Measurements from ENCODE around the gene GNG7. TPM values are rescaled to one million over a fixed set of nuclear protein-coding genes. Genes with fewer than 3 reads are reported as not detected.

Gene GNG7
- polyA plus RNA-seq, 6 donors from 2014 or later: 49.1 to 72.0 (median 60.9) TPM

GRCh38 chr19:2638417-2638940 is 64.0 kb downstream of the GNG7 start:
- Mint-ChIP-seq H3K36me3 (no peaks in the 10 kb centered on the region), H3K4me3 (peak overlapping the region in 5 of 8 donors; percentile 5 to 60 (median 49)), H3K27ac (peak overlapping the region in 4 of 6 donors; percentile 33 to 99 (median 80)), H3K4me1 (peaks cover 58 to 80% (median 63%) of the 10 kb centered on the region in 3 donors), H3K27me3 (no peaks in the 10 kb centered on the region), H3K9me3 (no peaks in the 10 kb centered on the region)
- DNase-seq: no peak
- no peak for ATAC-seq (ENCODE audit: low read depth in 2 of 2)

DNA sequence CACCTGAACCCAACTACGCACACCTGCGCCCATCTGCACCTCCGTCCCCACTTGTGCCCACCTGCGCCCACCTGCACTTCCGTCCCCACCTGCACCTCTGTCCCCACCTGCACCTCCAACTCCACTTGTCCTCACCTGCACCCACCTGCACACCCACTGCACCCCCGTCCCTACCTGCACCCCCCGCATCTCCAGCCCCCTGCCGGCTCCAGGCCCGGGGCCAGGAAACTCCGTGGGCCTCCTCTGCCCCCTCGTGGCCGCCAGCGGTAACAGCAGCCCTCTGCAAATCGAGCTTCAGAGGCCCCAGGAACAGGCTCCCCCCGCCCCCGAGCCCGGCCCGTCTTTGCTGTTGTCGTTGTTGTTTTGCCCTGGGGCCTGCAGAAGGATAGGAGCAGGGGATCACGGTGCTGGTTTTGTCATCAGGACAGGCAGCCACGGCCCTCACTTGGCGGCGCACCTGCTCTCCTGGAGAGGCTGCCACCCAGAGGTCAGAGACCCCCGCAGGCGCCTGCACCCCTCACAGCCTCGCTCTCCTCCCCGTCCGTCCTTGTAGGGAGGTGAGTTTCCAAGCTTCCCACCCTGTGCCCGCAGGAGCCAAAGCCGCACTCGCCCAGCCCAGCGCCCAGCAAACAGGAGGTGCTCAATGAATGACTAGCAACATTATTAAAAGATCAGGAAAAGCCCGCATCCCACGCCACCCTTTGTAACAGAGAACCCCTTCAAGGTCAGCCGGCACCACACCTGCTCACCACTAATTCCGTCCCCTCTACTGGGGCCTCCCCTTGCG is 65.4 kb downstream of the GNG7 start:
- H3K36me3 Mint-ChIP-seq: no peaks in the 10 kb centered on the region
- DNase-seq: peak; percentile 75
- no peaks in the 10 kb centered on the region for H3K27me3 Mint-ChIP-seq
- peak overlapping the region; percentile 35 to 84 (median 61) for H3K4me3 Mint-ChIP-seq
- peaks cover 63 to 85% (median 77%) of the 10 kb centered on the region in 3 donors for H3K4me1 Mint-ChIP-seq
- peaks cover 0 to 4% (median 0%) of the 10 kb centered on the region in 7 donors for H3K9me3 Mint-ChIP-seq
- H3K27ac Mint-ChIP-seq: peak overlapping the region; percentile 38 to 99 (median 76)
- ATAC-seq (ENCODE audit: low read depth in 2 of 2): peak; percentile 73 to 78

DNA sequence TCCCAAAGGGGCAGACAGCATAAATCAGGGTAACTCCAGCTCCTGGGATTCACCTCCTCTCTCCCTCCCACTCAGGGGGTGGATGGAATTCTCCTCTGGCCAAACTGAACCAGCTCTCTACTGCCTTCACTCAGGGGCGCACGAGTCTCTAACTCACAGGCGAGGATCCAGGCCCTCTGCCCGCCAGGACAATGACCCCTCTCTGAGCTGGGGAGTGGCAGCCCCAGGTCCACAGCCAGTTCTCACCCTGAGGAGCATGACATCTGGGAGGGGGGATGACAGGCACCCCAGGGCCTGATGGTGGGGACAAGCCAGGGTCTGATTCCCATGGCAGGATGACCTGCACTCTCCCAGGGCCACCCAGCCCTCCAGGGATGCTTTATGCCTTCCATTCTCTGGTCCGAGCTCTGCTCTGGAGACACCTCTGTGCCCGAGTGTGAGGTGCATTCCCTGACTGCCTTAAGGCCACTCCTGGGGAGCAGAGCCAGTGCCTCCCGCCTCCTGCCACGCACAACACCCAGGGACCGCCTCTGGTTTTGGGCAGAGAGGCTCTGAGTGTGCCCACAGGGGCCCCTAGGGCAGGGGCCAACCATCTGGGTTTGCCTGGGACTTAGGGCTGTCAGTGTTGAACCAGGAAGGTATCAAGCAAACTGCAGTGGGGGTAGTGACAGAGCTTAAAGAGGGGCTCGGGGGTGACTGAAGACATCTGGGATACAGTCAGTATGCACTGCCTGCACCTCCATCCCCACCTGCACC is 66.2 kb downstream of the GNG7 start:
- peak overlapping the region in 6 of 8 donors; percentile 35 to 84 (median 61) for H3K4me3 Mint-ChIP-seq
- no peaks in the 10 kb centered on the region for H3K27me3 Mint-ChIP-seq
- H3K27ac Mint-ChIP-seq: peak overlapping the region in 4 of 6 donors; percentile 41 to 99 (median 78)
- peaks cover 0 to 10% (median 5%) of the 10 kb centered on the region in 7 donors for H3K9me3 Mint-ChIP-seq
- peak; percentile 13 to 14 for ATAC-seq (ENCODE audit: low read depth in 2 of 2)
- H3K4me1 Mint-ChIP-seq: peaks cover 71 to 89% (median 84%) of the 10 kb centered on the region in 3 donors
- H3K36me3 Mint-ChIP-seq: peaks cover 0 to 5% of the 10 kb centered on the region in 2 donors
- DNase-seq: no peak

GRCh38 chr19:2634960-2635359 is 67.5 kb downstream of the GNG7 start:
- H3K27me3 Mint-ChIP-seq: no peaks in the 10 kb centered on the region
- ATAC-seq (ENCODE audit: low read depth in 2 of 2): no peak
- no peak for DNase-seq
- peaks cover 0 to 17% (median 9%) of the 10 kb centered on the region in 7 donors for H3K9me3 Mint-ChIP-seq
- H3K36me3 Mint-ChIP-seq: peaks cover 0 to 6% of the 10 kb centered on the region in 2 donors
- peaks cover 72 to 92% (median 85%) of the 10 kb centered on the region in 3 donors for H3K4me1 Mint-ChIP-seq
- peak overlapping the region in 2 of 8 donors; percentile 40 to 52 for H3K4me3 Mint-ChIP-seq
- peak overlapping the region in 4 of 6 donors; percentile 13 to 99 (median 44) for H3K27ac Mint-ChIP-seq

DNA sequence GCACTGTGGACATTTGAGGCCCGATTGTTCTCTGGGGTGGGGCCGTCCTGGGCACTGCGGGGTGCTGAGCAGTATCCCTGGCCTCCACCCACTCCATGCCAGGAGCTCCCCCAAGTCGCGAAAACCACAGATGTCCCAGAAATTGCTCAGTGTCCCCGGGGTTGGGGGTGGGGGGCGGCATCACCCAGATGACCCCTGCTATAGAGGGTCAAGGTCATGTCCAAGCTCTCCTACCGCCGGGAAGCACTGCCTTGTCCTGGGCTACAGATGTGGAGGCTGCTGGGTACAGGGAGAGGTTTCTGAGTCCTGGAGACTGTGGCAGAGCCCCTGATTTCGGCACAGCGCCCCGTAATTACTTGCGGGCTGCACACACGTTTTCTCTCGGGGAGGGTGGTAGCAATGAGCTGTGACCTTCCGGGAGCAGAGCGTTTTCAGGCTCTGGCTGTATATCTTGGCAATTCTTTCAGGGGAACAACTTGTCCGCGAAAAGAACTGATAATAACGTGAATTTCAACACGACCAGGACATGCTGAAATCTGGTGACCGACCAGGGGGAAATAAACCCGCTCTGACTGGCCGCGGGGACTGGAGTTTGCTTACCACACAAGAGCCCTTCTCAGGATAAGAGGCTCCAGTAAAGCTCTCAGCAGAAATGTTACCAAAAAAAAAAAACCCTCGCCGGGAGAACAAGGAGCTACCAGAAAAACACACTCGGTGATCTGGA is 68.1 kb downstream of the GNG7 start:
- Mint-ChIP-seq H3K36me3 (peaks cover 0 to 10% of the 10 kb centered on the region in 2 donors), H3K27me3 (no peaks in the 10 kb centered on the region), H3K27ac (peak overlapping the region; percentile 28 to 99 (median 66)), H3K4me1 (peaks cover 74 to 97% (median 87%) of the 10 kb centered on the region in 3 donors), H3K4me3 (peak overlapping the region in 2 of 8 donors; percentile 22 to 68), H3K9me3 (peaks cover 0 to 22% (median 10%) of the 10 kb centered on the region in 7 donors)
- no peak for ATAC-seq (ENCODE audit: low read depth in 2 of 2)
- DNase-seq: no peak

DNA sequence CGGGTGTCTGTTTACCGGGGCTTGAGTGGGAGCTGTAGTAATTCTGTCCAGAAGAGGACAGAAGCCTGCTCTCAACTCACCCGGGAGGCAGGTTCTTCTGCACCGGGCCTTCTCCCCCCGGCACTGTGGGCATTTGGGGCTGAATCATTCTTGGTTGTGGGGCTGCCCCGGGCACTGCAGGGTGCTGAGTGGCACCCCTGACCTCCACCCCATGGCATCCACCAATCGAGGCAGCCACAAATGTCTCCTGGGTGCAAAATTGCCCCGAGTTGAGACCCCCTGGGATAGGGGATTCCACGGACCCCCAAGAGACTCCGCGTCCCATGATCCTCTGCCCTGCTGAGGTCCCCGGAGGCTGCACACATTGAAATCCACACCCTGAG is 68.8 kb downstream of the GNG7 start:
- DNase-seq (no peak), ATAC-seq (ENCODE audit: low read depth in 2 of 2) (no peak)
- H3K4me1 Mint-ChIP-seq: peaks cover 78 to 97% (median 89%) of the 10 kb centered on the region in 3 donors
- peak overlapping the region in 5 of 6 donors; percentile 84 to 99 (median 88) for H3K27ac Mint-ChIP-seq
- H3K27me3 Mint-ChIP-seq: no peaks in the 10 kb centered on the region
- peaks cover 5 to 10% of the 10 kb centered on the region in 2 donors for H3K36me3 Mint-ChIP-seq
- H3K9me3 Mint-ChIP-seq: peaks cover 0 to 24% (median 10%) of the 10 kb centered on the region in 7 donors
- peak overlapping the region in 4 of 8 donors; percentile 9 to 54 (median 17) for H3K4me3 Mint-ChIP-seq

DNA sequence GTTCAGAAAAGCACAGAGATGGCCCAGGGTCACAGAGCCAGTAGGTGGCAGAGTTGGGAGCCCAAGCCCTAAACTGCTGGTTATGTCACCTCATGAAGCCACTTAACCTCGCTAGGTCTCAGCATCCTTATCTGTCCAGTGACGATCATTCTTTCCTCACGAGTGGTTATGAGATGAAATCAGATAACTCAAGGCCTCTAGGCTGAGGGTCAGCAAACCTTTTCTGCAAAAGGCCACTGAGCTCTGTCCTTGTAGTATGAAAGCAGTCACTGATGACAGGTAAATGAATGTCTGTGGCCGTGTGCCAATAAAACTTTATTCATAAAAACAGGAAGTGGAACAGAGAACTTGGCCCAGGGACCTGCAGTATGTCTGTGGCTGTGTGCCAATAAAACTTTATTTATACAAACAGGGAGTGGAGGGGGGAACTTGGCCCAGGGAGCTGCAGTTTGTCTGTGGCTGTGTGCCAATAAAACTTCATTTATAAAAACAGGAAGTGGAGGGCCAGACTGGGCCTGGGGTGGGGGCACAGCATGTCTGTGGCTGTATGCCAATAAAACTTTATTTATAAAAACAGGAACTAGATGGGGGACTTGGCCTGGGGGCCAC is 71.2 kb downstream of the GNG7 start:
- peaks cover 82 to 98% (median 92%) of the 10 kb centered on the region in 3 donors for H3K4me1 Mint-ChIP-seq
- no peaks in the 10 kb centered on the region for H3K27me3 Mint-ChIP-seq
- H3K9me3 Mint-ChIP-seq: peaks cover 0 to 26% (median 10%) of the 10 kb centered on the region in 7 donors
- H3K27ac Mint-ChIP-seq: peak overlapping the region; percentile 92 to 99 (median 96)
- peaks cover 8 to 10% of the 10 kb centered on the region in 2 donors for H3K36me3 Mint-ChIP-seq
- peak overlapping the region in 7 of 8 donors; percentile 24 to 83 (median 39) for H3K4me3 Mint-ChIP-seq
- no peak for ATAC-seq (ENCODE audit: low read depth in 2 of 2)
- peak; percentile 52 for DNase-seq

- ATAC-seq (ENCODE audit: low read depth in 2 of 2): no peak
- Mint-ChIP-seq H3K36me3 (peaks cover 8 to 10% of the 10 kb centered on the region in 2 donors), H3K27me3 (no peaks in the 10 kb centered on the region), H3K9me3 (peaks cover 0 to 26% (median 10%) of the 10 kb centered on the region in 7 donors), H3K4me3 (peak overlapping the region in 5 of 8 donors; percentile 78 to 90 (median 87)), H3K4me1 (peaks cover 82 to 97% (median 91%) of the 10 kb centered on the region in 3 donors), H3K27ac (peak overlapping the region; percentile 97 to 99 (median 99))
- no peak for DNase-seq
These were observed 72.0 kb downstream of the GNG7 start for GRCh38 chr19:2630352-2631001.

- no peaks in the 10 kb centered on the region for H3K27me3 Mint-ChIP-seq
- peak overlapping the region; percentile 76 to 91 (median 86) for H3K4me3 Mint-ChIP-seq
- ATAC-seq (ENCODE audit: low read depth in 2 of 2): peak; percentile 44 to 57
- peak overlapping the region; percentile 97 to 99 (median 99) for H3K27ac Mint-ChIP-seq
- peaks cover 0 to 26% (median 10%) of the 10 kb centered on the region in 7 donors for H3K9me3 Mint-ChIP-seq
- peaks cover 77 to 97% (median 88%) of the 10 kb centered on the region in 3 donors for H3K4me1 Mint-ChIP-seq
- DNase-seq: peak; percentile 78
- peaks cover 8 to 10% of the 10 kb centered on the region in 2 donors for H3K36me3 Mint-ChIP-seq
These were observed 72.8 kb downstream of the GNG7 start for GRCh38 chr19:2629491-2630351.

- peaks cover 8 to 10% of the 10 kb centered on the region in 2 donors for H3K36me3 Mint-ChIP-seq
- DNase-seq (no peak), ATAC-seq (ENCODE audit: low read depth in 2 of 2) (no peak)
- peaks cover 0 to 26% (median 10%) of the 10 kb centered on the region in 7 donors for H3K9me3 Mint-ChIP-seq
- H3K27me3 Mint-ChIP-seq: no peaks in the 10 kb centered on the region
- peak overlapping the region; percentile 66 to 99 (median 99) for H3K27ac Mint-ChIP-seq
- H3K4me3 Mint-ChIP-seq: peak overlapping the region; percentile 76 to 91 (median 86)
- H3K4me1 Mint-ChIP-seq: peaks cover 72 to 97% (median 85%) of the 10 kb centered on the region in 3 donors
These were observed 73.9 kb downstream of the GNG7 start for GRCh38 chr19:2628597-2628996.

DNA sequence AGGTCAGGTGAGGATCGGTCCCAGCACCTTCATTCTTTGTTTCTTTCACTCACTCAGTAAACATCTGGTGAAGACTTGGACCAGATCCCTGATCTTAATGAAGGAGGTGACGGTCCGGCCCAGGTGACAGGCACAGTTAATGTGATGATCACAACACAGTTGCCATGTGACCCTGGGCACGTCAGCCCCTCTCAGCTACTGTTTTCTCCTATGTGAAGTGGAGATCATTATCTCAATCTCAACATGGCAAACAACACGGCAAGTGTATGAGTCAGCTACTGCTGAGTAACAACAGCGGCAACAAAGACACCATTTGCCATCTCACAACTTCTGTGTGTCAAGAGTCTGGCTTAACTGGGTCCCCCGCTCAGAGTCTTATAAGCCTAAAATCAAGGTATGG is 74.6 kb downstream of the GNG7 start:
- Mint-ChIP-seq H3K36me3 (peaks cover 8 to 10% of the 10 kb centered on the region in 2 donors), H3K27ac (peak overlapping the region; percentile 98 to 99 (median 99)), H3K9me3 (peaks cover 0 to 26% (median 10%) of the 10 kb centered on the region in 7 donors), H3K27me3 (no peaks in the 10 kb centered on the region), H3K4me3 (peak overlapping the region; percentile 76 to 93 (median 88)), H3K4me1 (peaks cover 69 to 97% (median 83%) of the 10 kb centered on the region in 3 donors)
- ATAC-seq (ENCODE audit: low read depth in 2 of 2): peak; percentile 13 to 15
- DNase-seq: no peak
